AG04449 (cell line): ENCODE data around the gene TLN1.

Experiments used
- CTCF ChIA-PET: fragments of 350-600 bp; formaldehyde crosslinking; extraction: SDS; loops from one replicate; lab custom pipeline; 2021; ENCODE audit warnings: antibody characterized with exemption; lab: Yijun Ruan, JAX
- POLR2A ChIA-PET: fragments of 400-600, 350-600 bp; formaldehyde crosslinking; extraction: SDS; loops from one replicate; lab custom pipeline; 2020; ENCODE audit warnings: antibody characterized with exemption, inconsistent platforms; lab: Yijun Ruan, JAX
- DNase-seq: peaks from one replicate; pipeline ENCODE4 v3.0.0-alpha.2; 2010; ENCODE audit warnings: low read depth, low spot score
- H3K4me3 ChIP-seq: 2 replicates; pipeline ENCODE4 v1.5.1; 2011; ENCODE audit warnings: low read depth, mild to moderate bottlenecking, control low read depth, low read length
- CTCF ChIP-seq: IDR thresholded peaks from one replicate; pipeline ENCODE4 v1.5.1; 2011; ENCODE audit warnings: mild to moderate bottlenecking, moderate library complexity, low read length, control low read depth, inconsistent platforms; ENCODE audit not compliant: insufficient read depth; ENCODE audit errors: missing control alignments

Gene TLN1

GRCh38 chr9:35679766-35680330, 52.1 kb downstream of the TLN1 start:
- H3K4me3 ChIP-seq: no peak overlapping the region
- ChIA-PET CTCF (interaction anchor here (1.3 to 1.7 kb wide), 3 partner anchors 14 to 18 kb away, joined by 5 to 6 read pairs (median 5); partner anchors contain the start of gene ARHGEF39), POLR2A (interaction anchor here (0.6 to 5.3 kb wide), 13 partner anchors 10 to 190 kb away, joined by 3 to 68 read pairs (median 4); partner anchors contain the start of genes ARHGEF39, CCDC107, CREB3 and RUSC2)
- DNase-seq: no peak
- TF ChIP-seq CTCF: no peak

DNA sequence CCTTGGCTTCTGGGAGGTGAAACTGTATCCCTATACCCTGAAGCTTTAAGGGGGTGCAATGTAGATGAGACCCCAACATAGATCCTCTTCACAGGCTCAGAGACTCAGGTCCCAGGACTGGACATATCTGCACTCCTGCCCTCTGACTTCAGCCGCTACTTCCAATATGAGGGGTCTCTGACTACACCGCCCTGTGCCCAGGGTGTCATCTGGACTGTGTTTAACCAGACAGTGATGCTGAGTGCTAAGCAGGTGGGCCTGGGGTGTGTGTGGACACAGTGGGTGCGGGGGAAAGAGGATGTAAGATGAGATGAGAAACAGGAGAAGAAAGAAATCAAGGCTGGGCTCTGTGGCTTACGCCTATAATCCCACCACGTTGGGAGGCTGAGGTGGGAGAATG, 52.9 kb downstream of the TLN1 start:
- no peak for DNase-seq
- CTCF ChIA-PET: interaction anchor here (1.7 kb wide), 1 partner anchor 16 kb away, joined by 5 read pairs; no protein-coding TSS in a partner anchor
- H3K4me3 ChIP-seq: no peak overlapping the region
- POLR2A ChIA-PET: interaction anchor here (0.6 to 5.3 kb wide), 5 partner anchors 10 to 164 kb away, joined by 3 to 68 read pairs (median 8); partner anchors contain the start of gene TPM2
- no peak for TF ChIP-seq CTCF

DNA sequence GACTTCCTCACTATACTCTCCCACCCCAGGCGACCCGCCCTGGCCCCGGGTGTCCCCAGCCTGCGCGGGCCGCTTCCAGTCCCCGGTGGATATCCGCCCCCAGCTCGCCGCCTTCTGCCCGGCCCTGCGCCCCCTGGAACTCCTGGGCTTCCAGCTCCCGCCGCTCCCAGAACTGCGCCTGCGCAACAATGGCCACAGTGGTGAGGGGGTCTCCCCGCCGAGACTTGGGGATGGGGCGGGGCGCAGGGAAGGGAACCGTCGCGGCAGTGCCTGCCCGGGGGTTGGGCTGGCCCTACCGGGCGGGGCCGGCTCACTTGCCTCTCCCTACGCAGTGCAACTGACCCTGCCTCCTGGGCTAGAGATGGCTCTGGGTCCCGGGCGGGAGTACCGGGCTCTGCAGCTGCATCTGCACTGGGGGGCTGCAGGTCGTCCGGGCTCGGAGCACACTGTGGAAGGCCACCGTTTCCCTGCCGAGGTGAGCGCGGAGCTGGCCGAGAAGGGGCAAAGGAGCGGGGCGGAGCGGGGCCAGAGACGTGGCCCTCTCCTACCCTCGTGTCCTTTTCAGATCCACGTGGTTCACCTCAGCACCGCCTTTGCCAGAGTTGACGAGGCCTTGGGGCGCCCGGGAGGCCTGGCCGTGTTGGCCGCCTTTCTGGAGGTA, 56.1 kb downstream of the TLN1 start:
- H3K4me3 ChIP-seq: peak overlapping the region; percentile 56
- CTCF ChIA-PET: interaction anchor here (1.0 to 5.0 kb wide), 8 partner anchors 8 to 56 kb away, joined by 3 to 27 read pairs (median 5); partner anchors contain the start of genes ARHGEF39, CCDC107, CREB3 and RMRP

GRCh38 chr9:35675204-35675603, 56.8 kb downstream of the TLN1 start:
- ChIA-PET POLR2A (interaction anchor here (0.7 to 3.6 kb wide), 3 partner anchors 10 to 17 kb away, joined by 4 to 28 read pairs (median 6); partner anchors contain the start of gene TPM2), CTCF (interaction anchor here (1.0 to 5.0 kb wide), 7 partner anchors 9 to 57 kb away, joined by 3 to 27 read pairs (median 5); partner anchors contain the start of genes ARHGEF39, CCDC107, CREB3 and RMRP)
- DNase-seq: no peak
- H3K4me3 ChIP-seq: peak overlapping the region; percentile 56; the same call in 1 of the 2 replicates
- no peak for TF ChIP-seq CTCF

More for the DNA sequence above, 56.1 kb downstream of the TLN1 start:
- peak; percentile 37 for TF ChIP-seq CTCF
- POLR2A ChIA-PET: interaction anchor here (1.0 to 3.6 kb wide), 3 partner anchors 10 to 14 kb away, joined by 3 to 28 read pairs (median 6); partner anchors contain the start of gene TPM2
- DNase-seq: no peak

DNA sequence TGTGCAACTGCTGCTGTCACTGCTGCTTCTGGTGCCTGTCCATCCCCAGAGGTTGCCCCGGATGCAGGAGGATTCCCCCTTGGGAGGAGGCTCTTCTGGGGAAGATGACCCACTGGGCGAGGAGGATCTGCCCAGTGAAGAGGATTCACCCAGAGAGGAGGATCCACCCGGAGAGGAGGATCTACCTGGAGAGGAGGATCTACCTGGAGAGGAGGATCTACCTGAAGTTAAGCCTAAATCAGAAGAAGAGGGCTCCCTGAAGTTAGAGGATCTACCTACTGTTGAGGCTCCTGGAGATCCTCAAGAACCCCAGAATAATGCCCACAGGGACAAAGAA, 58.0 kb downstream of the TLN1 start:
- no peak overlapping the region for H3K4me3 ChIP-seq
- no peak for TF ChIP-seq CTCF
- ChIA-PET POLR2A (interaction anchor here (3.6 kb wide), 1 partner anchor 12 kb away, joined by 28 read pairs; no protein-coding TSS in a partner anchor), CTCF (interaction anchor here (1.0 to 5.4 kb wide), 5 partner anchors 9 to 26 kb away, joined by 3 to 41 read pairs (median 11); partner anchors contain the start of gene ARHGEF39)
- no peak for DNase-seq
